Measurements from ENCODE around the gene UGT2B7. TPM values are rescaled to one million over a fixed set of nuclear protein-coding genes. Genes with fewer than 3 reads are reported as not detected.

Gene UGT2B7
- total and polyA plus RNA-seq, 2 donors (not counting 1 experiment from before 2014, with no cell fraction given), result not detected

DNA sequence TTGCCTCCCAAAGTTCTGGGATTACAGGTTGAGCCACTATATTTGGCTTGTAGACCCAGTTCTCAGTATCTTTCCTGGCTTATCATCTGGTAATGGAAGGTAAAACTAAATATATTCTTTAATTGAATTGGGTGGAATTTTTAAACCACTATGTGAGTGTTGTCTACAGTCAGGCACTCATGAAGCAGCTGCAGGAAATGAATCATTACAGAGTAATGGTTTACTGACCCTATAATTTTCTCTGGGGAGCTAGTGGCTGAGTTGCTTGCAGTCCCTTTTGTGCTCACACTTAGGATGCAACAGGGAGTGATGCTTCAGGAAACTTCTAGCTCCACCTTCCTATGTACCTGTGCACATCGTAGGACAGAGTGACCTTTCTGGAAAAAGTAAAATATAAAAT is 4.1 kb upstream of the UGT2B7 start:
- H3K27ac ChIP-seq (ENCODE audit: low read length in 2 of 2), result no peak overlapping the region
- DNase-seq (no peak), ATAC-seq (ENCODE audit: low read depth) (no peak)
- H4K20me1 ChIP-seq (ENCODE audit: control insufficient read depth, insufficient read depth, low read length, poor library complexity, severe bottlenecking), result no peaks in the 10 kb centered on the region
- no peak overlapping the region for H3K4me3 ChIP-seq (ENCODE audit: control extremely low read depth in 1 of 5, extremely low read depth in 1 of 5, insufficient read depth in 1 of 5, low read depth in 2 of 5, low read length in 4 of 5)
- no peaks in the 10 kb centered on the region for H3K9me3 Mint-ChIP-seq (ENCODE audit: insufficient read depth)
- no peaks in the 10 kb centered on the region for H3K4me1 Mint-ChIP-seq
- ChIA-PET POLR2A (no interaction called here), CTCF (no interaction called here)
- no peaks in the 10 kb centered on the region for H3K36me3 ChIP-seq (replicated peaks in 1 of 2; ENCODE audit: control extremely low read depth in 1 of 2, control insufficient read depth in 1 of 2, extremely low read depth in 1 of 2, insufficient read depth in 2 of 2, low read length in 1 of 2)
- H3K9me3 ChIP-seq (ENCODE audit: control extremely low read depth in 1 of 3, control insufficient read depth in 2 of 3, insufficient read depth in 1 of 3, low read length in 2 of 3), result no peaks in the 10 kb centered on the region
- no CpG with 5 or more reads among the region's 1 CpG for WGBS (ENCODE audit: insufficient coverage)
- H3K4me3 Mint-ChIP-seq, result no peak overlapping the region
- H3K27me3 Mint-ChIP-seq, result no peaks in the 10 kb centered on the region
- no peaks in the 10 kb centered on the region for H3K27me3 ChIP-seq (replicated peaks in 1 of 4; ENCODE audit: control extremely low read depth in 1 of 4, control insufficient read depth in 3 of 4, insufficient read depth in 4 of 4, low read length in 3 of 4)
- intact Hi-C loops (cut with micrococcal nuclease), result no loop called here
- no peak overlapping the region for H3K4me2 ChIP-seq (replicated peaks; ENCODE audit: low read depth, low read length, poor library complexity, severe bottlenecking)
- H3K9ac ChIP-seq (ENCODE audit: low read length), result no peak overlapping the region
- no peaks in the 10 kb centered on the region for H3K4me1 ChIP-seq (ENCODE audit: control insufficient read depth in 2 of 2, insufficient read depth in 2 of 2, low read length in 2 of 2)
- no peaks in the 10 kb centered on the region for H3K79me2 ChIP-seq (ENCODE audit: control insufficient read depth, insufficient read depth, low read length)
- no peak overlapping the region for H3K27ac Mint-ChIP-seq
- H2AFZ ChIP-seq (ENCODE audit: insufficient read depth, low read depth, low read length, poor library complexity, severe bottlenecking), result no peak overlapping the region
- no peak for TF ChIP-seq EZH2 (IDR thresholded peaks at IDR 0.05; ENCODE audit: borderline replicate concordance, insufficient read depth, low read depth, low read length, poor library complexity, severe bottlenecking)
- TF ChIP-seq, protein P1, sequence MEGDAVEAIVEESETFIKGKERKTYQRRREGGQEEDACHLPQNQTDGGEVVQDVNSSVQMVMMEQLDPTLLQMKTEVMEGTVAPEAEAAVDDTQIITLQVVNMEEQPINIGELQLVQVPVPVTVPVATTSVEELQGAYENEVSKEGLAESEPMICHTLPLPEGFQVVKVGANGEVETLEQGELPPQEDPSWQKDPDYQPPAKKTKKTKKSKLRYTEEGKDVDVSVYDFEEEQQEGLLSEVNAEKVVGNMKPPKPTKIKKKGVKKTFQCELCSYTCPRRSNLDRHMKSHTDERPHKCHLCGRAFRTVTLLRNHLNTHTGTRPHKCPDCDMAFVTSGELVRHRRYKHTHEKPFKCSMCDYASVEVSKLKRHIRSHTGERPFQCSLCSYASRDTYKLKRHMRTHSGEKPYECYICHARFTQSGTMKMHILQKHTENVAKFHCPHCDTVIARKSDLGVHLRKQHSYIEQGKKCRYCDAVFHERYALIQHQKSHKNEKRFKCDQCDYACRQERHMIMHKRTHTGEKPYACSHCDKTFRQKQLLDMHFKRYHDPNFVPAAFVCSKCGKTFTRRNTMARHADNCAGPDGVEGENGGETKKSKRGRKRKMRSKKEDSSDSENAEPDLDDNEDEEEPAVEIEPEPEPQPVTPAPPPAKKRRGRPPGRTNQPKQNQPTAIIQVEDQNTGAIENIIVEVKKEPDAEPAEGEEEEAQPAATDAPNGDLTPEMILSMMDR (IDR thresholded peaks at IDR 0.05), result no peak

GRCh38 chr4:69092980-69093568 is 3.2 kb upstream of the UGT2B7 start:
- ChIA-PET POLR2A (no interaction called here), CTCF (interaction anchor here (1.0 kb wide), 1 partner anchor 51 kb away, joined by 3 read pairs; no protein-coding TSS in a partner anchor)
- DNase-seq (no peak), ATAC-seq (ENCODE audit: low read depth) (no peak)
- no peaks in the 10 kb centered on the region for H4K20me1 ChIP-seq (ENCODE audit: control insufficient read depth, insufficient read depth, low read length, poor library complexity, severe bottlenecking)
- H3K4me2 ChIP-seq (replicated peaks; ENCODE audit: low read depth, low read length, poor library complexity, severe bottlenecking), result no peak overlapping the region
- H3K27ac ChIP-seq (ENCODE audit: low read length in 2 of 2), result no peak overlapping the region
- no peaks in the 10 kb centered on the region for H3K27me3 ChIP-seq (replicated peaks in 1 of 4; ENCODE audit: control extremely low read depth in 1 of 4, control insufficient read depth in 3 of 4, insufficient read depth in 4 of 4, low read length in 3 of 4)
- Mint-ChIP-seq H3K4me1 (no peaks in the 10 kb centered on the region), H3K27ac (no peak overlapping the region), H3K27me3 (no peaks in the 10 kb centered on the region), H3K9me3 (ENCODE audit: insufficient read depth) (no peaks in the 10 kb centered on the region), H3K4me3 (no peak overlapping the region)
- H3K36me3 ChIP-seq (replicated peaks in 1 of 2; ENCODE audit: control extremely low read depth in 1 of 2, control insufficient read depth in 1 of 2, extremely low read depth in 1 of 2, insufficient read depth in 2 of 2, low read length in 1 of 2), result no peaks in the 10 kb centered on the region
- no peaks in the 10 kb centered on the region for H3K4me1 ChIP-seq (ENCODE audit: control insufficient read depth in 2 of 2, insufficient read depth in 2 of 2, low read length in 2 of 2)
- no peaks in the 10 kb centered on the region for H3K9me3 ChIP-seq (ENCODE audit: control extremely low read depth in 1 of 3, control insufficient read depth in 2 of 3, insufficient read depth in 1 of 3, low read length in 2 of 3)
- H3K79me2 ChIP-seq (ENCODE audit: control insufficient read depth, insufficient read depth, low read length), result no peaks in the 10 kb centered on the region
- no peak overlapping the region for H2AFZ ChIP-seq (ENCODE audit: insufficient read depth, low read depth, low read length, poor library complexity, severe bottlenecking)
- no peak for TF ChIP-seq EZH2 (IDR thresholded peaks at IDR 0.05; ENCODE audit: borderline replicate concordance, insufficient read depth, low read depth, low read length, poor library complexity, severe bottlenecking)
- TF ChIP-seq, protein P1 (IDR thresholded peaks at IDR 0.05), result no peak
- intact Hi-C loops (cut with micrococcal nuclease), result no loop called here
- 76% methylated on average over 6 of the region's 6 CpGs for WGBS (ENCODE audit: insufficient coverage)
- no peak overlapping the region for H3K4me3 ChIP-seq (ENCODE audit: control extremely low read depth in 1 of 5, extremely low read depth in 1 of 5, insufficient read depth in 1 of 5, low read depth in 2 of 5, low read length in 4 of 5)
- no peak overlapping the region for H3K9ac ChIP-seq (ENCODE audit: low read length)
